Raji (cell line): ENCODE measurements around the gene TRABD2B.

ENCODE experiments used
- POLR2A ChIP-seq: IDR thresholded peaks from 2 replicates; pipeline ENCODE4 v1.6.1; 2011; ENCODE audit warnings: low read depth, low read length, control low read depth; ENCODE audit not compliant: insufficient read depth

TRABD2B gene

DNA sequence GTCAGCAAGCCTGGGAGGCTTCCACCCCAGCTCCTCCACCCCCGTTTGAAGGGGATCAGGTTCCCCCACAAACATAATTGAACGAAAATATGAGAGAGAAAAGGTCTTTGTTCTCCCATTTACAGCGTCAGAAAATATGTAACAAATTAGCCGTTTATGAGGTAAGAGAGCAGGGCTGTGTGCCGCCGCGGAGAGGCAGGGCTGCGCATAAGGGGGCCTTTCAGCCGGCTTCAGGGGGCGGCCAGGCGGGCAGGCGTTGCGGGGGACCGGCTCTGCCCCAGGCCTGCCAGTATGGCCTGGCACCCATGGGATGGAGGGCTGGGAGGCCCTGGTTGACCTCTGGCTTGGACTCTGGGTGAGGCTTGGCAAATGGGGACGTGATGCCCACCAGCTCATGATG lies 179.3 kb downstream of the TRABD2B start:
- no peak for TF ChIP-seq POLR2A

DNA sequence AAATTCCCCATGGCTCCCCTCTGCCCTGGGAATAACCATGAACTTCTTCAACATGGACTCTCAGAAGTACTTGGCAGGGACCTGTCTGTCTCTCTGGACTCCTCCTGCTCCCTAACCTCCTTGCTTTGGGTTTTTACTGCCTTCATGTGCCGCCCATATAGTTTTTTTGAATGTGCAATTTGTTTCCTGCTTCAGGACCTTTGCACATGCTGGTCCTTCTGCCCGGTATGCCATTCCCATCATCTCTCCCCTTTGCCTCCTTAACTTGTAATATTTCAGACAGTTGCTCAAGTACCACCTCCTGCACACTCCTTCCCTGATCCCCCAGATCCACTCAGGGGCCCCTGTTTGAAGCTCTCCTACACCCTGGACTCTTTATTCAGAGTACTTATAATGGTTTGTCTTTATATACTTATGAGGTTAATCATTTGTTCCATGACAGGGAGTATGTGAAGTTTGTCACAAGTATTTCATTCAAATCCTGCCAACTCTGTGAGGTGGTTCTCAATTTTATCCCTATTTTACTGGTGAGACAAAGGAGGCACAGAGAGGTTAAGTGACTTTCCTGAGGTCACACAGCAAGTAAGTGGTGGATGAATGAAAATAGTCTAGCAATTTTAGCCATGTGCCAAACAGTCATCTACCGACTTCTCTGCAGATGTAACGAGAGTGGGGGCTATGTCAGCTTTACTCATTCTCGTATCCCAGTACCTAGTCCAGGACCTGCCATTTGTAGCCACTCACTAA lies 180.7 kb downstream of the TRABD2B start:
- no peak for TF ChIP-seq POLR2A

- TF ChIP-seq POLR2A = no peak
These were observed 182.4 kb downstream of the TRABD2B start for GRCh38 chr1:47814612-47815395.

DNA sequence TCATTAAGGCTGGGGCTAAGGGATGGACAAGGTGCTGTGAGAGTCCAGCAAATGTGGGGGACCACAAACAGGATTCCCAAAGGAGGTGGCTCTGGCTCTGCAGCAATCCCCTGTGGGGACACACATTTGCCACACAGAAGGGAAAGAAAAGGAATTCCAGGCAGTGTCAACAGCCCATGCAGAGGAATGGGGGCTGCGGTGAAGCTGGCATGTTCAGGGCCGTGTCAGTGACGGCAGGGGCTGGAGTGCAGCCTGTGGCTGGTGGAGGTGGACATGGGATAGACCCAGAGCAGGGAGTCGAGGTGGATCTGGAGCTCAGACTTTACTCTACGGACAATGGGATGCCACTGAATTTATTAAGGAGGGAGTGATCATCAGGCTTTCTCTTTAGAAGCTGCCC lies 183.2 kb downstream of the TRABD2B start:
- TF ChIP-seq POLR2A = no peak

- no peak for TF ChIP-seq POLR2A
These were observed 184.2 kb downstream of the TRABD2B start for GRCh38 chr1:47812904-47813514.

DNA sequence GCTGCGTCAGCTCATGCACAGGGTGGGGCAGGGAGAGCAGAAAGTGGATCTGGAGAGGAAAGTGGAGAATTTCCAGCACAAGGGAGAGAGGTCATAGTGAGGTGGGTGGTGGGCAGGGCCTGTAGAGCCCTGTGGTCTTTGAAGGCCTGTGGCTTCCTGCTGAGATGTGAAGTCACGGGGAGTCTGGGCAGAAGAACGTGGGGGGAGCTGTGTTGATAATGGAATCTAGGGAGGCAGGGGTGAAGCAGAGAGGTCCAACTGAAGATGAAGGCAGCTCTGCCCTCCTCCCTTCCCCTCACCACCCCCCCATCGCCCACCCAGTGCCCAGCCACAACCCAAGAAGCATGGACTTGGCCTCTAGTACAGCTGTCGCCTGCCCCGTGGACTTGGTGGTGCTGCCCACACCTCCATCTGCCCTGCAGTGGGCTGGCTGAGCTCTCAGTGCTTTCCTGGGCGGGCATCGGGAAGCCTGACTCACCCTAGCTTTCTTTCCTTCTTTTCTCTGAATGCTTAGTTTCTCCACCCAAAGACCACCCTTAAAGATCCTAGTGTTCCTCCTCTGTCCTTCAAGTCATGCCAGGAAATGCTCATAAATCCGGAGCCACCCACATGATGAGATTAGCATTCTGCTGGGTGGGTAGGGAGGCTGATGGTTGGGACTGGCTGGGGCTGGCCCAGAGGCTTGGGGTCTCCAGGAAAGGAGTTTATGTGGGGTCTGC lies 186.1 kb downstream of the TRABD2B start:
- no peak for TF ChIP-seq POLR2A

DNA sequence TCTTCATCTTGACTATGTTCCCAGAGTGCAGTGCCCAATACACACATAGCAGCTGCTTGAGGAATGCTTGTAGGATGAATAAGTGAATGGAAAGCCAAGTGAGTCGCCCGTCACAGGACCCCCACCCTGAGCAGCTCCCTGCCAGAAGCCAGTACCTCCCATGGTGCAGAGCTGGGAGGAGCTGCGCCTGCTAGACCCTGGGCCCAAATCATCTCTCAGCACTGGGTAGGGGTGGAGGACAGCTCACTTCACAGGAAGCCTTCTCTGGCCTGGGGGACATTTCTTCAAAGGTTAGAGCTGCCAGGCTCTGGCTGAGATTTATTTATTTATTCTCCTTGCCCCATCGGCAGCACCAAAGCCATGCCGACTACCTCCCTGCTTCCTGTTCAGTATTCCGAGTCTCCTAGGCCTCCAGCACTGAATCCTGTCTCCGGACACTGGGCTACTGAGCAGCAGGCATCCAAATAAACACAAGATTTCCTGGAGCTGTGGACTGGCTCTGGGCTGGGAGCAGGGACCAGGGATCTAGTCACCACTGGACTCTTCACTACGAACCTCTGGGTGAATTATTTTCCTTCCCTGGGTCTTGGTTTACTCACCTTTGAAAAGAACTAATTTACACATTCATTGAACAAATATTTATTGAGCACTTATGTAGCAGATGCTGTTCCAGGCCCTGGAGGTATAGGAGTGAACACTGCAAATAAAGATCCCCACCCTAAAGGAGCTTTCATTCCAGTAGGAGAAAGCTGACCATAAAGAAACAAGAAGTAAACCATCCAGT lies 187.7 kb downstream of the TRABD2B start:
- TF ChIP-seq POLR2A = no peak

DNA sequence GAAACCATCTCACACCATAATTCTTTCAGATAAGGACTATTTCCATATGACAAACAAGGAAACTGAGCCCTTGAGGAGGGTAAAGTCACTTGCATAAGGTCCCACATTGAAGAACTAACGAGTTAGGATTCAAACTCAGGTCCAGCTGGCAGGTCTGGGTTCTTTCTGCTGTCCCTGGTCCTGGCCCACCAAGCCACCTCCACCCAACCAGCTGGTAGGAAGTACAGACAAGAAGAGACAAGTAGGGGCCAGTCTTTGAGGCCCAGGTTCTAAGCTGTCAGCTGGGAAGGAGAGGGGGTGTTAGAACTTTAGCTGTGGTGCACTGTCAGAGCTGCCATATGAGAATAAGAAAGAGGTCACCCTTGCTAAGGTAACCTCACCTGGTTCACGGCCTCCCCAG lies 188.6 kb downstream of the TRABD2B start:
- TF ChIP-seq POLR2A = no peak

DNA sequence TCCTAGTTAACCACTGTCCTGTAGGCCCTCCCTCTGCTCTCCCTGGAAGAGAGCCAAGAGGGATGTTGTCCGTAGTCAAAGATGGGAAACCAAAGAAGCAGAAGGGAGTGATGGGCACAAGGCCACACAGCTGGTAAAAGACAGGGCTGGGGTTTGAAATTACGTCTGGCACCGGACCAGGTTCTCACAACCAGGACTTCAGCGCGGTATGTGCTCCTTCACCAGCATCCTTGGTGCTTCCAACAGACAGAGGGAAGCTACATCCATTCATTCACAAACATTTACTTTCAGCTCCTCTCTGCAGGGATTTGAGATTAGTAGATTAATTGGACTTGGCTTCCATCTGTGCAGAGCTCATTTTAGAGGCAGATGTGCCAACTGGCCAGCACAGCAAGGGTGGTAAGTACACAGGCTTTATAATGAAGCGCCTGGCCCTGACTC lies 191.2 kb downstream of the TRABD2B start:
- no peak for TF ChIP-seq POLR2A

GRCh38 chr1:47805018-47805417 lies 192.2 kb downstream of the TRABD2B start:
- TF ChIP-seq POLR2A = no peak

DNA sequence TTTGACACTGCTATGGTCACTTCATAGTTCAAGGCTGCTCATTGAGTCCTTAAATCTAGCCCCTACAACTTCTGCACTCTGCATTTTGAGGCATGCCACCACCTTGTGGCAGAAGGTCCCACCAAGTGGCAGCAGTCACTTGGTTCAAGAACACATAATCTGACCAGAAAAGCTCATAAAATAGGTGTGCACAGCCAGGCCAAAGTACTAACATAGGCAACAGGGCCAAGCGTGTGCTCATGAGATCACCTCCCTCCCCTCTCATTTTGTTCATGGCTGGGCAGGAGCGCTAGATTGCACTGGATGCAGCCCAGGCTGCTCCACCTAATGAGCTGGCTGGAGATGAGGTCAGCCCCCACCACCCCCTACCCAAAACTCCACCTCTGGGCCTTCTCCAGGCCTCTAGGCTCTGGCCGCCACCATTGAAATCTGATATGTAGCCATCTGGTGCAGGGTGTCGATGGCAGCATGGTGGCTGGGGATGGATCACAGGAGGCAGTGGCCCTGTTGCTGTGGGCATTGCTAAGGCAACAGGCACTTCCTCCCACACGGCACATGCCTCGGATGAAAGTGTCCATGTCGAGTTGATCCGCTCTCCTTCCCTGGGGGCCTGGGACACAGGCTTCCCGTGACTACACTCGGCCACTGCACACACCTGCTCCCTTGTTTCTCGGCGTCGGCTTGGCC lies 193.2 kb downstream of the TRABD2B start:
- no peak for TF ChIP-seq POLR2A

GRCh38 chr1:47797575-47797974 lies 199.6 kb downstream of the TRABD2B start:
- TF ChIP-seq POLR2A = no peak

DNA sequence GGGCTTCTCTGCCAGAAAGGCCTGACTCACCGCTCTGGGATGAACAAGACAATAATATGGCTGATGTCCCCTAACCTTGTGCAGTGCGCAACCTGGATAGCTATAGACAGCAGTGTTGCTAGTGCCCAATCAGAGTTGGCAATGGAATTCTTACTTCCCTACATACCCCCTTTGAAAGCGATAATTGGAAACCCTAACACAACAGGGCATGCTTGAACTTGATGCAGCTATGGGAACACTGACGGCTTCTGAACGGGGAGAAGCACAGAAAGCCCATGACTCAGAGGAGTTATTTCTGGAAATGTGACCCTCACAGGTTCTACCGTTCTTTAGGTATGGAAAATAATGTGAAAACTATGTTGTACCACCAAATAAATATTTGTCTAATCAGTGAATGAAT lies 200.6 kb downstream of the TRABD2B start:
- no peak for TF ChIP-seq POLR2A

DNA sequence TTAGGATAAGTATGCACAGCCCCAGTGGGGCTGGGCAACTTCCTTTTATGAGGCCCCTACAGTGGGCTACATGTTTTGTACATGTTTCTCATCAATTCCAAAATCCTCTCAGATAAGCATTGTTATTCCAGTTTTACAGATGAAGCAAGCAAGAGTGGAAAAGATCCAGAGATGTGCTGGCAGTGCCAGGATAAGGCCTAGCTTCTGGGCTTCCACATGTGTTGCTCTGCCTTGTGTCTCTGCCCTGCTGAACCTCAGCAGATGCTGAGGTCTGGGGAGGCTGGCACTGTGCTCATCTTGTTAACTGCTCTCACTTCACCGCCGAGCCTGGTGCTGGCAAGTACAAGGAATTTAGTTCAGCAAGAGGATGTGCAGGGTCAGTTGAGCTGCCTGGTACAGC lies 202.1 kb downstream of the TRABD2B start:
- no peak for TF ChIP-seq POLR2A

GRCh38 chr1:47794530-47794929 lies 202.7 kb downstream of the TRABD2B start:
- no peak for TF ChIP-seq POLR2A

GRCh38 chr1:47794081-47794480 lies 203.1 kb downstream of the TRABD2B start:
- no peak for TF ChIP-seq POLR2A
